ENCODE results near the gene CD200.

DNA sequence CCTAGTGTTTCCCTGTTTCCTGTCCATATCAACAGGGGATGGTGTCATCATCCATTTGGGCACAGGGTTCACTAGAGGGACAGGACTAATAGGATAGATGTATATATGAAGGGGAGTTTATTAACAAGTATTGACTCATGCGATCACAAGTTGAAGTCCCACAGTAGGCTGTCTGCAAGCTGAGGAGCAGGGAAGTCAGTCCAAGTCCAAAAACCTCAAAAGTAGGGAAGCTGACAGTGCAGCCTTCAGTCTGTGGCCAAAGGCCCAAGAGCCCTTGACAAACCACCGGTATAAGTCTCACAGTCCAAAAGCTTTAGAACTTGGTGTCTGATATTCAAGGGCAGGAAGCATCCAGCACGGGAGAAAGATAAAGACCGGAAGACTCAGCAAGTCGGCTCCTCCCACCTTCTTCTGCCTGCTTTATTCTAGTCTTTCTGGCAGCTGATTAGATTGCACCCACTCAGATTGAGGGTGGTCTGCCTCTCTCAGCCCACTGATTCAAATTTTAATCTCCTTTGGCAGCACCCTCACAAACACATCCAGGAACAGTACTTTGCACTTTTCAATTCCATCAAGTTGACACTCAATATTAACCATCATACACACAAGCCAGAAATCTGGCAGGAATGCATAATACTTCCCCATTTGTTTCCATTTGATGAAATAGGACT lies 43.4 kb downstream of the CD200 start:
- TF ChIP-seq GATA2 (IDR thresholded peaks at IDR 0.05; ENCODE audit: low read depth, low read length) (no peak), GATA3 (IDR thresholded peaks at IDR 0.05; ENCODE audit: low read depth, low read length) (no peak)
